Epidermal melanocyte (primary cell): ENCODE data around the gene PTPN2.
"Not testable (repeated sequence)": the region's sequence is repeated elsewhere in the genome, so short reads cannot be mapped to it uniquely, and the experiment has no call there.

Source experiments
- DNase-seq: peaks from one replicate; pipeline ENCODE4 v3.0.0; 2011; ENCODE audit warnings: low spot score; ENCODE audit not compliant: insufficient read length

PTPN2 gene

GRCh38 chr18:12773369-12773768 lies 110.7 kb downstream of the PTPN2 start:
- no peak for DNase-seq

- DNase-seq, result no peak
Observed at GRCh38 chr18:12772111-12772510, 111.9 kb downstream of the PTPN2 start.

GRCh38 chr18:12770469-12771219 lies 113.4 kb downstream of the PTPN2 start:
- DNase-seq, result no peak

- no peak for DNase-seq
Observed at GRCh38 chr18:12769644-12770440, 114.2 kb downstream of the PTPN2 start.

- no peak for DNase-seq
Observed at GRCh38 chr18:12769136-12769535, 114.9 kb downstream of the PTPN2 start.

GRCh38 chr18:12768625-12769024 lies 115.4 kb downstream of the PTPN2 start:
- DNase-seq, result no peak

GRCh38 chr18:12767580-12768155 lies 116.4 kb downstream of the PTPN2 start:
- no peak for DNase-seq

GRCh38 chr18:12766986-12767433 lies 117.0 kb downstream of the PTPN2 start:
- DNase-seq, result no peak

GRCh38 chr18:12765586-12765985 lies 118.5 kb downstream of the PTPN2 start:
- DNase-seq, result no peak

- DNase-seq, result no peak
Observed at GRCh38 chr18:12765126-12765525, 118.9 kb downstream of the PTPN2 start.

- not testable (repeated sequence) for DNase-seq
Observed at GRCh38 chr18:12758566-12758965, 125.5 kb downstream of the PTPN2 start.

GRCh38 chr18:12756619-12757239 lies 127.3 kb downstream of the PTPN2 start:
- DNase-seq, result not testable (repeated sequence)

GRCh38 chr18:12755606-12756005 lies 128.4 kb downstream of the PTPN2 start:
- not testable (repeated sequence) for DNase-seq

- DNase-seq, result no peak
Observed at GRCh38 chr18:12754511-12754910, 129.5 kb downstream of the PTPN2 start.

- DNase-seq, result no peak
Observed at GRCh38 chr18:12751891-12752290, 132.1 kb downstream of the PTPN2 start.

- no peak for DNase-seq
Observed at GRCh38 chr18:12751503-12751884, 132.5 kb downstream of the PTPN2 start.

GRCh38 chr18:12750715-12751502 lies 133.1 kb downstream of the PTPN2 start:
- no peak for DNase-seq

GRCh38 chr18:12750076-12750714 lies 133.8 kb downstream of the PTPN2 start:
- DNase-seq, result no peak

- no peak for DNase-seq
Observed at GRCh38 chr18:12749121-12749520, 134.9 kb downstream of the PTPN2 start.

- no peak for DNase-seq
Observed at GRCh38 chr18:12748671-12749070, 135.4 kb downstream of the PTPN2 start.
